Spleen (tissue), 13 donors: ENCODE measurements around the gene RBM12. TPM values are rescaled to one million over a fixed set of nuclear protein-coding genes. Genes with fewer than 3 reads are reported as not detected.
"Not testable (repeated sequence)": the region's sequence is repeated elsewhere in the genome, so short reads cannot be mapped to it uniquely, and the experiment has no call there.

Experiments used
- DNase-seq: peaks from one replicate; pipeline ENCODE4 v3.0.0-alpha.2; 2020
- H3K27ac ChIP-seq, 8 donors: fragments of 200-600 bp; sonication (generic) in 7 of 8; 1 replicate in 4 of 8; 2 replicates in 4 of 8; pipeline versions ENCODE4 v1.5.0 to v1.8.0; 2016 to 2021; ENCODE audit warnings: inconsistent platforms in 4 of 8, mild to moderate bottlenecking in 4 of 8, moderate library complexity in 1 of 8
- H3K27me3 ChIP-seq, 7 donors: fragments of 200-600 bp; sonication (generic) in 6 of 7; replicated peaks in 1 of 7; 1 replicate in 4 of 7; 2 replicates in 3 of 7; pipeline versions ENCODE4 v1.5.0 to v1.8.0; 2016 to 2021; ENCODE audit warnings: inconsistent platforms in 3 of 7, mild to moderate bottlenecking in 1 of 7
- H3K36me3 ChIP-seq, 6 donors: fragments of 200-600 bp; sonication (generic) in 5 of 6; 1 replicate in 4 of 6; 2 replicates in 2 of 6; pipeline versions ENCODE4 v1.5.0 to v1.8.0; 2016 to 2021; ENCODE audit warnings: inconsistent platforms in 2 of 6
- H3K4me1 ChIP-seq, 6 donors: fragments of 200-600 bp; sonication (generic) in 5 of 6; 1 replicate in 3 of 6; 2 replicates in 3 of 6; pipeline versions ENCODE4 v1.5.0 to v1.8.0; 2016 to 2021; ENCODE audit warnings: inconsistent platforms in 3 of 6
- H3K4me3 ChIP-seq, 8 donors: fragments of 200-600 bp; sonication (generic) in 7 of 8; 1 replicate in 4 of 8; 2 replicates in 4 of 8; pipeline versions ENCODE4 v1.5.0 to v1.8.0; 2016 to 2021; ENCODE audit warnings: inconsistent platforms in 4 of 8, mild to moderate bottlenecking in 4 of 8, moderate library complexity in 2 of 8
- H3K9me3 ChIP-seq, 8 donors: fragments of 200-600 bp; sonication (generic) in 7 of 8; 1 replicate in 4 of 8; 2 replicates in 4 of 8; pipeline versions ENCODE4 v1.5.0 to v1.8.0; 2016 to 2021; ENCODE audit warnings: inconsistent platforms in 4 of 8
- CTCF ChIP-seq, 11 experiments: fragments of 200-600 bp in 7 of 11; fragments of 450-650 bp in 4 of 11; sonication (generic) in 4 of 11; IDR thresholded peaks in 8 of 11; conservative IDR thresholded peaks in 3 of 11; 1 replicate in 7 of 11; 2 replicates in 4 of 11; pipeline versions ENCODE4 v1.4.0 to v1.8.0; 2016 to 2021; ENCODE audit warnings: antibody characterized with exemption in 11 of 11, inconsistent platforms in 4 of 11, mild to moderate bottlenecking in 1 of 11
- POLR2A ChIP-seq, 3 donors: fragments of 450-650 bp; IDR thresholded peaks; one replicate each; pipeline ENCODE4 v1.5.1; 2017; ENCODE audit warnings: antibody characterized with exemption in 3 of 3, mild to moderate bottlenecking in 1 of 3
- POLR2AphosphoS5 ChIP-seq, 3 donors: sonication (generic); formaldehyde crosslinking; IDR thresholded peaks; one replicate each; pipeline ENCODE4 v1.5.1; 2017; ENCODE audit warnings: antibody characterized with exemption in 3 of 3
- WGBS, 5 donors: extraction: QIAGEN DNeasy Blood & Tissue Kit in 3 of 5; methylation state at CpG; one replicate each; pipeline versions ENCODE4 v1.1.5 to v1.1.7; 2013 to 2018; 5-methylcytosine and 5-hydroxymethylcytosine counted together
- intact Hi-C: fragments of 100-400 bp; cut with DNase I; formaldehyde crosslinking; loops from one replicate; pipeline ENCODE4 v1.15.0; 2023; ENCODE audit warnings: low total_unique reads
- long read RNA-seq, 2 donors: transcript quantifications; one replicate each; lab custom pipeline, GENCODE V29; 2026
- polyA plus RNA-seq, 3 donors: library from polyadenylated mRNA; stranded (reverse); fragments of 200-250 nt; gene quantifications; one replicate each; pipeline ENCODE4 v1.2.1, GENCODE V29; 2013
- total RNA-seq, 7 donors: library from RNA; depleted of rRNA in 3 of 7; stranded (reverse); fragments of >200 nt in 3 of 7; fragmentation: NEBNext Ultra II Directional in 4 of 7; extraction: Animal tissue kit (Norgen Biotek cat#: 25700) in 4 of 7; gene quantifications; one replicate each; pipeline versions ENCODE4 v1.1.0 to v1.2.1, GENCODE V29; 2016 to 2021
- donor health status: healthy with polysubstance abuse.
- donor health status: DM: no; HTN: no; CAD: no; lungs with moderate emphysema.
- donor health status: DM: no; HTN: no; CAD: no.
- donor health status: Bipolar disorder and iron deficiency.
- donor health status: healthy.
- donor health status: DM: no; HTN: no; CAD: no.
- donor health status: DM: yes; HTN: yes; CAD: no.

The RBM12 gene
- total RNA-seq: 100 to 1,000 TPM in 1 of 7 donors, 10 to 100 TPM in 6; 44.6 to 100 (median 89.1) TPM
- 10 to 100 TPM; 10.6 to 17.9 (median 14.4) TPM for polyA plus RNA-seq
- long read RNA-seq, donor 1, full-length matches to known transcripts: 51 of 65 reads
- long read RNA-seq, donor 1, partial matches to known transcripts: 14 of 65 reads
- long read RNA-seq, donor 1, other reads (novel, unspliced or antisense): 0 of 65 reads
- long read RNA-seq, donor 2, full-length matches to known transcripts: 35 of 40 reads
- long read RNA-seq, donor 2, partial matches to known transcripts: 5 of 40 reads
- long read RNA-seq, donor 2, other reads (novel, unspliced or antisense): 0 of 40 reads

GRCh38 chr20:35664466-35665206, at the start of gene RBM12, which contains the start of gene CPNE1:
TSS of gene RBM12 (minus strand) at chr20:35664900. CDS start at chr20:35655322, 9,578 bp downstream.
TSS of gene CPNE1 (minus strand) at chr20:35664900. CDS start at chr20:35632923, 31,977 bp downstream.
- Histone ChIP-seq H3K36me3 (peaks cover 0 to 22% (median 11%) of the 10 kb centered on the region in 6 donors), H3K4me1 (peaks cover 31 to 51% (median 45%) of the 10 kb centered on the region in 6 donors), H3K4me3 (peak within 1 kb of the TSS; percentile 57 to 85 (median 70)), H3K27me3 (no peaks in the 10 kb centered on the region), H3K9me3 (no peaks in the 10 kb centered on the region), H3K27ac (peak within 1 kb of the TSS; percentile 95 to 100 (median 99))
- WGBS, 5 donors: 0 to 1% (median 1%) methylated on average over 18 to 61 of the region's 61 CpGs
- intact Hi-C loops: loop anchor here (5.0 kb wide), 1 partner anchor 47 kb away; the partner anchor contains the start of gene SPAG4
- TF ChIP-seq POLR2AphosphoS5 (IDR thresholded peaks at IDR 0.05) (peak; percentile 98 to 99 (median 98)), CTCF (IDR thresholded peaks at IDR 0.05 in 8 of 11, conservative IDR thresholded peaks at IDR 0.05 in 3 of 11) (peak in 7 of 11 experiments; percentile 7 to 23 (median 18)), POLR2A (IDR thresholded peaks at IDR 0.05) (peak; percentile 34 to 73 (median 35))
- peak; percentile 98 for DNase-seq

GRCh38 chr20:35714127-35714526, 49.4 kb upstream of the RBM12 start:
- Histone ChIP-seq H3K27ac (no peak overlapping the region), H3K4me1 (peaks cover 16 to 100% (median 52%) of the 10 kb centered on the region in 6 donors), H3K27me3 (no peaks in the 10 kb centered on the region), H3K4me3 (no peak overlapping the region), H3K9me3 (no peaks in the 10 kb centered on the region), H3K36me3 (peaks cover 5 to 100% (median 96%) of the 10 kb centered on the region in 6 donors)
- no peak for DNase-seq
- 73 to 86% (median 83%) methylated on average over 4 of the region's 4 CpGs for WGBS, 5 donors
- TF ChIP-seq POLR2A (IDR thresholded peaks at IDR 0.05) (no peak), POLR2AphosphoS5 (IDR thresholded peaks at IDR 0.05) (no peak), CTCF (IDR thresholded peaks at IDR 0.05 in 8 of 11, conservative IDR thresholded peaks at IDR 0.05 in 3 of 11) (no peak)
- intact Hi-C loops: no loop called here

GRCh38 chr20:35713120-35713519, 48.4 kb upstream of the RBM12 start:
- intact Hi-C loops, H3K27ac ChIP-seq, DNase-seq, H3K27me3 ChIP-seq, H3K4me3 ChIP-seq, H3K9me3 ChIP-seq: not testable (repeated sequence)
- TF ChIP-seq POLR2AphosphoS5 (IDR thresholded peaks at IDR 0.05): peak in 2 of 3 donors; percentile 25 to 50
- H3K4me1 ChIP-seq: peaks cover 16 to 100% (median 55%) of the 10 kb centered on the region in 6 donors
- 78 to 93% (median 81%) methylated on average over 9 of the region's 9 CpGs for WGBS, 5 donors
- H3K36me3 ChIP-seq: peaks cover 5 to 100% (median 92%) of the 10 kb centered on the region in 6 donors

- peak overlapping the region in 1 of 8 donors; percentile 41 for H3K27ac ChIP-seq
- TF ChIP-seq POLR2A (IDR thresholded peaks at IDR 0.05) (no peak), POLR2AphosphoS5 (IDR thresholded peaks at IDR 0.05) (peak in 1 of 3 donors; percentile 10), CTCF (IDR thresholded peaks at IDR 0.05 in 8 of 11, conservative IDR thresholded peaks at IDR 0.05 in 3 of 11) (no peak)
- WGBS, 5 donors: 69 to 80% (median 78%) methylated on average over 6 of the region's 6 CpGs
- DNase-seq: no peak
- intact Hi-C loops: no loop called here
- no peaks in the 10 kb centered on the region for H3K27me3 ChIP-seq
- peaks cover 6 to 100% (median 91%) of the 10 kb centered on the region in 6 donors for H3K36me3 ChIP-seq
- peaks cover 16 to 96% (median 50%) of the 10 kb centered on the region in 6 donors for H3K4me1 ChIP-seq
- H3K4me3 ChIP-seq: no peak overlapping the region
- H3K9me3 ChIP-seq: no peaks in the 10 kb centered on the region
Observed at GRCh38 chr20:35711588-35712209, 47.0 kb upstream of the RBM12 start.
